ENCODE data around the gene HAUS2.

Gene HAUS2

GRCh38 chr15:42582569-42583375, 34.1 kb downstream of the HAUS2 start:
- Histone ChIP-seq H2AFZ (ENCODE audit: low read length) (no peak overlapping the region), H3K79me2 (ENCODE audit: low read length) (peaks cover 83% of the 10 kb centered on the region), H3K9me3 (replicated peaks; ENCODE audit: insufficient read depth, low read length) (no peaks in the 10 kb centered on the region), H4K20me1 (ENCODE audit: insufficient read depth, low read length) (no peaks in the 10 kb centered on the region), H3K36me3 (replicated peaks; ENCODE audit: insufficient read depth, low read length) (no peaks in the 10 kb centered on the region; the same call in 1 of the 2 replicates), H3K27me3 (replicated peaks; ENCODE audit: insufficient read depth, low read length) (no peaks in the 10 kb centered on the region), H3K27ac (ENCODE audit: low read length) (no peak overlapping the region; the same call in 1 of the 2 replicates), H3F3A (ENCODE audit: insufficient read depth, low read length) (peaks cover 7% of the 10 kb centered on the region; the same call in 1 of the 2 replicates), H3K9ac (ENCODE audit: low read length) (no peak overlapping the region), H3K9me2 (replicated peaks; ENCODE audit: insufficient read depth, low read length) (no peaks in the 10 kb centered on the region), H3K4me1 (ENCODE audit: low read length) (peaks cover 44% of the 10 kb centered on the region), H3K4me3 (ENCODE audit: low read length) (no peak overlapping the region), H3K4me2 (ENCODE audit: low read depth, low read length) (peak overlapping the region; percentile 4; the same call in 1 of the 2 replicates)
- DNase-seq = no peak
- no peak for TF ChIP-seq EZH2 (optimal IDR thresholded peaks at IDR 0.05; ENCODE audit: low read depth, low read length)
- no peak for TF ChIP-seq EZH2phosphoT487 (IDR thresholded peaks at IDR 0.05; ENCODE audit: low read length)
- TF ChIP-seq CTCF (IDR thresholded peaks at IDR 0.05; ENCODE audit: low read length) = no peak

- no peaks in the 10 kb centered on the region for H3K27me3 ChIP-seq (replicated peaks; ENCODE audit: insufficient read depth, low read length)
- peaks cover 33% of the 10 kb centered on the region for H3K4me1 ChIP-seq (ENCODE audit: low read length)
- TF ChIP-seq EZH2phosphoT487 (IDR thresholded peaks at IDR 0.05; ENCODE audit: low read length) (no peak), CTCF (IDR thresholded peaks at IDR 0.05; ENCODE audit: low read length) (no peak), EZH2 (optimal IDR thresholded peaks at IDR 0.05; ENCODE audit: low read depth, low read length) (no peak)
- H3K36me3 ChIP-seq (replicated peaks; ENCODE audit: insufficient read depth, low read length) = no peaks in the 10 kb centered on the region; the same call in 1 of the 2 replicates
- no peaks in the 10 kb centered on the region for H3K9me2 ChIP-seq (replicated peaks; ENCODE audit: insufficient read depth, low read length)
- H3K4me3 ChIP-seq (ENCODE audit: low read length) = no peak overlapping the region
- H3F3A ChIP-seq (ENCODE audit: insufficient read depth, low read length) = 0 out of 2 replicates have a peak, but pooled peaks cover 5% of the 10 kb centered on the region
- DNase-seq = no peak
- H3K9ac ChIP-seq (ENCODE audit: low read length) = no peak overlapping the region
- H4K20me1 ChIP-seq (ENCODE audit: insufficient read depth, low read length) = no peaks in the 10 kb centered on the region
- peaks cover 77% of the 10 kb centered on the region for H3K79me2 ChIP-seq (ENCODE audit: low read length)
- H3K9me3 ChIP-seq (replicated peaks; ENCODE audit: insufficient read depth, low read length) = no peaks in the 10 kb centered on the region
- peak overlapping the region; percentile 7; the same call in 1 of the 2 replicates for H3K27ac ChIP-seq (ENCODE audit: low read length)
- H2AFZ ChIP-seq (ENCODE audit: low read length) = no peak overlapping the region
- 0 out of 2 replicates have a peak overlapping the region, but pooled peaks have one; percentile 8 for H3K4me2 ChIP-seq (ENCODE audit: low read depth, low read length)
Measured at GRCh38 chr15:42584031-42584765, 35.6 kb downstream of the HAUS2 start.

GRCh38 chr15:42590619-42591237, 42.1 kb downstream of the HAUS2 start:
- Histone ChIP-seq H3K9me2 (replicated peaks; ENCODE audit: insufficient read depth, low read length) (no peaks in the 10 kb centered on the region), H3K36me3 (replicated peaks; ENCODE audit: insufficient read depth, low read length) (no peaks in the 10 kb centered on the region; the same call in 1 of the 2 replicates), H3K27me3 (replicated peaks; ENCODE audit: insufficient read depth, low read length) (no peaks in the 10 kb centered on the region), H3K79me2 (ENCODE audit: low read length) (peaks cover 47% of the 10 kb centered on the region; the same call in 1 of the 2 replicates), H3K9ac (ENCODE audit: low read length) (no peak overlapping the region), H3K27ac (ENCODE audit: low read length) (no peak overlapping the region), H3K4me3 (ENCODE audit: low read length) (no peak overlapping the region), H3K4me2 (ENCODE audit: low read depth, low read length) (no peak overlapping the region), H2AFZ (ENCODE audit: low read length) (no peak overlapping the region), H3K4me1 (ENCODE audit: low read length) (no peaks in the 10 kb centered on the region), H3F3A (ENCODE audit: insufficient read depth, low read length) (no peaks in the 10 kb centered on the region), H3K9me3 (replicated peaks; ENCODE audit: insufficient read depth, low read length) (no peaks in the 10 kb centered on the region), H4K20me1 (ENCODE audit: insufficient read depth, low read length) (no peaks in the 10 kb centered on the region)
- no peak for TF ChIP-seq EZH2phosphoT487 (IDR thresholded peaks at IDR 0.05; ENCODE audit: low read length)
- TF ChIP-seq EZH2 (optimal IDR thresholded peaks at IDR 0.05; ENCODE audit: low read depth, low read length) = no peak
- no peak for TF ChIP-seq CTCF (IDR thresholded peaks at IDR 0.05; ENCODE audit: low read length)
- DNase-seq = no peak

All from MM.1S (cell line).